Prostate gland (tissue), 2 donors: ENCODE results near the gene RRP12.

Source experiments
- POLR2A ChIP-seq: fragments of 450-650 bp; IDR thresholded peaks from one replicate; pipeline ENCODE4 v1.6.1; 2016; ENCODE audit warnings: antibody characterized with exemption, mild to moderate bottlenecking
- POLR2AphosphoS5 ChIP-seq: sonication (generic); formaldehyde crosslinking; IDR thresholded peaks from one replicate; pipeline ENCODE4 v1.6.1; 2017; ENCODE audit warnings: antibody characterized with exemption
- TF ChIP-seq, protein P1 (sequence below), 4 experiments: fragments of 200-600 bp in 2 of 4; fragments of 450-650 bp in 2 of 4; sonication (generic) in 2 of 4; IDR thresholded peaks; 1 replicate in 3 of 4; 2 replicates in 1 of 4; pipeline ENCODE4 v1.5.1; 2016 to 2019; ENCODE audit warnings: antibody characterized with exemption in 4 of 4, mild to moderate bottlenecking in 2 of 4, moderate library complexity in 2 of 4

DNA sequence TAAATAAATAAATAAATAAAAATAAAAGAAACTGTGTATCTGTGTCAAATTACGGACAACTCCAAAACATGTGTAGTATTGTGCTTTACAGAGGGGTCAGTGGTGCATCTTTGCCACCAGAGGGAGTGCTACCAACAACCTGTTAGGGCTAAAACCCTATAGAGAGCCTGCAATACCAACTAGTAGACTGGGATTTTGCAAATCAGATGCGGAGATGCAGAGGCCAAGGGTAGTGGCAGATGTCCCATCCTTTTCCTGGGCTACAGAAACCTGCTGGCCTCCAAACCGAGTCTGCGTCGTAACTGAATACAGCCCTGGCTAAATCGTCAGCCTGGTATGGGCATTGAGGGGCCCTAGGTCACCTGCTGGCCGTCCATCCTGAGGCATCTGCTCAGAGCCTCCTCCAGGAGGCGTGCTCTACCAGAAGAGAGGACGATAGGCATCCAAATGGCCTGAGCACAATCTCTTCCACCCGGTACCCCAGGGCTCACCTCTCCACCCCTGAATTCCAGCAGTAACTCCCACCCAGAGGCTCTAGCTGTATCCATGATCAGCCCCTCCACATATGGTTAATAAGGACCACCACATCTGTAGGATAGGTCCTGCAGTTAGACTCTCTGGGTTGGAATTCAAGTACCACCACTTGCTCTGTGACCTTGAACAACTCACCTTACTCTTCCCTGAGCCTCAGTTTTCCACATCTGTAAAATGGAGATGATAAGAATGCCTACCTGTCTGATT, 6.2 kb upstream of the RRP12 start:
- TF ChIP-seq, protein P1, sequence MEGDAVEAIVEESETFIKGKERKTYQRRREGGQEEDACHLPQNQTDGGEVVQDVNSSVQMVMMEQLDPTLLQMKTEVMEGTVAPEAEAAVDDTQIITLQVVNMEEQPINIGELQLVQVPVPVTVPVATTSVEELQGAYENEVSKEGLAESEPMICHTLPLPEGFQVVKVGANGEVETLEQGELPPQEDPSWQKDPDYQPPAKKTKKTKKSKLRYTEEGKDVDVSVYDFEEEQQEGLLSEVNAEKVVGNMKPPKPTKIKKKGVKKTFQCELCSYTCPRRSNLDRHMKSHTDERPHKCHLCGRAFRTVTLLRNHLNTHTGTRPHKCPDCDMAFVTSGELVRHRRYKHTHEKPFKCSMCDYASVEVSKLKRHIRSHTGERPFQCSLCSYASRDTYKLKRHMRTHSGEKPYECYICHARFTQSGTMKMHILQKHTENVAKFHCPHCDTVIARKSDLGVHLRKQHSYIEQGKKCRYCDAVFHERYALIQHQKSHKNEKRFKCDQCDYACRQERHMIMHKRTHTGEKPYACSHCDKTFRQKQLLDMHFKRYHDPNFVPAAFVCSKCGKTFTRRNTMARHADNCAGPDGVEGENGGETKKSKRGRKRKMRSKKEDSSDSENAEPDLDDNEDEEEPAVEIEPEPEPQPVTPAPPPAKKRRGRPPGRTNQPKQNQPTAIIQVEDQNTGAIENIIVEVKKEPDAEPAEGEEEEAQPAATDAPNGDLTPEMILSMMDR (IDR thresholded peaks at IDR 0.05), result peak; percentile 49 to 83 (median 78)
- TF ChIP-seq POLR2A (no peak), POLR2AphosphoS5 (peak; percentile 63)
